GM23248 (cell line): Measurements from ENCODE around the gene ZNF277. TPM values are rescaled to one million over a fixed set of nuclear protein-coding genes. Genes with fewer than 3 reads are reported as not detected.

Source experiments
- DNase-seq: peaks from one replicate; pipeline ENCODE4 v3.0.0-alpha.2; 2015
- H2AFZ ChIP-seq: fragments of 200-600 bp; sonication (generic); 2 replicates; pipeline ENCODE4 v1.6.1; 2016; ENCODE audit warnings: antibody characterized with exemption
- H3F3A ChIP-seq: fragments of 200-600 bp; sonication (generic); 2 replicates; pipeline ENCODE4 v1.6.1; 2016; ENCODE audit warnings: mild to moderate bottlenecking, antibody characterized with exemption, mixed run types; ENCODE audit not compliant: insufficient read depth
- H3K27ac ChIP-seq: fragments of 200-600 bp; sonication (generic); 2 replicates; pipeline ENCODE4 v1.5.1; 2016; ENCODE audit warnings: mild to moderate bottlenecking
- H3K27me3 ChIP-seq: fragments of 200-600 bp; sonication (generic); replicated peaks from 2 replicates; pipeline ENCODE4 v1.6.1; 2016; ENCODE audit warnings: mild to moderate bottlenecking; ENCODE audit not compliant: insufficient read depth
- H3K36me3 ChIP-seq: fragments of 200-600 bp; sonication (generic); 2 replicates; pipeline ENCODE4 v1.6.1; 2016; ENCODE audit warnings: low read depth, mild to moderate bottlenecking
- H3K4me1 ChIP-seq: fragments of 200-600 bp; sonication (generic); 2 replicates; pipeline ENCODE4 v1.6.1; 2016; ENCODE audit warnings: mild to moderate bottlenecking; ENCODE audit not compliant: insufficient read depth
- H3K4me2 ChIP-seq: fragments of 200-600 bp; sonication (generic); one replicate; pipeline ENCODE4 v1.6.1; 2016; ENCODE audit warnings: mild to moderate bottlenecking; ENCODE audit not compliant: unreplicated experiment
- H3K4me3 ChIP-seq: fragments of 200-600 bp; sonication (generic); 2 replicates; pipeline ENCODE4 v1.5.1; 2016; ENCODE audit warnings: mild to moderate bottlenecking
- H3K79me2 ChIP-seq: fragments of 200-600 bp; sonication (generic); 2 replicates; pipeline ENCODE4 v1.6.1; 2016; ENCODE audit warnings: mild to moderate bottlenecking; ENCODE audit not compliant: insufficient read depth
- H3K9ac ChIP-seq: fragments of 200-600 bp; sonication (generic); 2 replicates; pipeline ENCODE4 v1.6.1; 2016; ENCODE audit warnings: mild to moderate bottlenecking
- H3K9me2 ChIP-seq: fragments of 200-600 bp; sonication (generic); 2 replicates; pipeline ENCODE4 v1.6.1; 2016; ENCODE audit warnings: mixed run types, mild to moderate bottlenecking, moderate library complexity; ENCODE audit not compliant: insufficient read depth
- H3K9me3 ChIP-seq: fragments of 200-600 bp; sonication (generic); one replicate; pipeline ENCODE4 v1.6.1; 2017; ENCODE audit warnings: low read depth
- H4K20me1 ChIP-seq: fragments of 200-600 bp; sonication (generic); 2 replicates; pipeline ENCODE4 v1.6.0; 2016; ENCODE audit not compliant: insufficient read depth
- EZH2 ChIP-seq: fragments of 200-600 bp; sonication (generic); IDR thresholded peaks from 2 replicates; pipeline ENCODE4 v1.6.1; 2018; ENCODE audit warnings: antibody characterized with exemption, mild to moderate bottlenecking; ENCODE audit not compliant: insufficient read depth, poor library complexity, severe bottlenecking
- EZH2phosphoT487 ChIP-seq: fragments of 200-600 bp; sonication (generic); IDR thresholded peaks from 2 replicates; pipeline ENCODE4 v1.6.1; 2018; ENCODE audit warnings: antibody characterized with exemption, moderate library complexity, mild to moderate bottlenecking, low read depth; ENCODE audit not compliant: insufficient read depth
- WGBS, 2 experiments: methylation state at CpG; one replicate each; pipeline ENCODE4 v1.1.6; 2015 to 2017; ENCODE audit warnings: low lambda C conversion rate in 2 of 2, low coverage in 1 of 2; ENCODE audit errors: missing lambda C conversion rate in 2 of 2; 5-methylcytosine and 5-hydroxymethylcytosine counted together
- in situ Hi-C: fragments of 300-500 bp; cut with MboI; formaldehyde crosslinking; loops from 2 replicates; pipeline ENCODE4 v1.15.0; 2020
- polyA plus RNA-seq: library from polyadenylated mRNA; unstranded; fragments of >200 nt; fragmentation: Nextera tagmentation; extraction: Ambion mirVana; gene quantifications from 2 replicates; pipeline ENCODE4 v1.2.1, GENCODE V29; 2016
- total RNA-seq: library from RNA; depleted of rRNA; stranded (reverse); fragments of >200 nt; shearing (Covaris generic); gene quantifications from 2 replicates; pipeline ENCODE4 v1.2.3, GENCODE V29; 2014

ZNF277 gene
- total and polyA plus RNA-seq, 2 experiments from 2014 or later: 10.0 to 25.1 TPM

- Histone ChIP-seq H3K9ac (no peak overlapping the region), H2AFZ (no peak overlapping the region), H3K27me3 (no peaks in the 10 kb centered on the region), H3K9me2 (no peaks in the 10 kb centered on the region), H3F3A (no peaks in the 10 kb centered on the region), H4K20me1 (no peaks in the 10 kb centered on the region), H3K27ac (no peak overlapping the region), H3K79me2 (no peaks in the 10 kb centered on the region), H3K4me1 (no peaks in the 10 kb centered on the region), H3K4me3 (no peak overlapping the region), H3K4me2 (no peak overlapping the region), H3K9me3 (no peaks in the 10 kb centered on the region), H3K36me3 (no peaks in the 10 kb centered on the region)
- no peak for DNase-seq
- TF ChIP-seq EZH2phosphoT487: no peak
- no peak for TF ChIP-seq EZH2
- in situ Hi-C loops: no loop called here
- 92 to 100% methylated on average over 1 of the region's 1 CpG for WGBS, 2 experiments
Measured at GRCh38 chr7:112350585-112350984, 144.1 kb downstream of the ZNF277 start.

- Histone ChIP-seq H3K4me1 (0 out of 2 replicates have a peak, but pooled peaks cover 8% of the 10 kb centered on the region), H3K27ac (no peak overlapping the region), H3K36me3 (no peaks in the 10 kb centered on the region), H3K9me2 (no peaks in the 10 kb centered on the region), H3K79me2 (no peaks in the 10 kb centered on the region), H3K9me3 (no peaks in the 10 kb centered on the region), H3F3A (no peaks in the 10 kb centered on the region), H4K20me1 (no peaks in the 10 kb centered on the region), H3K9ac (no peak overlapping the region), H3K27me3 (no peaks in the 10 kb centered on the region), H2AFZ (no peak overlapping the region), H3K4me3 (no peak overlapping the region), H3K4me2 (no peak overlapping the region)
- in situ Hi-C loops: no loop called here
- WGBS, 2 experiments: 64 to 72% methylated on average over 2 of the region's 2 CpGs
- TF ChIP-seq EZH2phosphoT487 (no peak), EZH2 (no peak)
- no peak for DNase-seq
Measured at GRCh38 chr7:112356596-112356995, 150.1 kb downstream of the ZNF277 start.

DNA sequence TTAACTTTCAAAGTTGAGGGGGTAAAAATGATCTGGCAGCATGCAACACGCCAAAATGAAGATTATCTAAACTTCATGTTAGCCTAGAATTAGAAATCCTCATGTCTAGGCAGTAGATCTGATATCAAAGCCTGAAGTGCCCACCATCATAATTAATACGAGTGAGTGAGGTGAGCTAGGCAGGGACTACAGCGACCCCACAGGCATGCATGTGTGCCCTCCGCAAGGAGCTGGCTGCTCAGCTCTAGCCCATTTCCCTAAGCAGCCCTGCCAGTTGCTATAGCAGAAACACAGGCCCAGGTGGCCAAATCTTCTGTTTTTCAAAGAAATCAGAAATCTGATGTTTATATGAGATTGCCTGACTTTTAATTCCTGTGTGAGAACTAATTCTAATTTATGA is 150.6 kb downstream of the ZNF277 start:
- Histone ChIP-seq H3F3A (no peaks in the 10 kb centered on the region), H2AFZ (no peak overlapping the region), H3K36me3 (no peaks in the 10 kb centered on the region), H3K9me2 (no peaks in the 10 kb centered on the region), H3K9me3 (no peaks in the 10 kb centered on the region), H4K20me1 (no peaks in the 10 kb centered on the region), H3K4me3 (no peak overlapping the region), H3K79me2 (no peaks in the 10 kb centered on the region), H3K4me2 (no peak overlapping the region), H3K4me1 (0 out of 2 replicates have a peak, but pooled peaks cover 8% of the 10 kb centered on the region), H3K9ac (no peak overlapping the region), H3K27me3 (no peaks in the 10 kb centered on the region), H3K27ac (no peak overlapping the region)
- no peak for DNase-seq
- WGBS, 2 experiments: 58 to 67% methylated on average over 4 of the region's 4 CpGs
- in situ Hi-C loops: no loop called here
- TF ChIP-seq EZH2phosphoT487 (no peak), EZH2 (no peak)

- no peak overlapping the region for H3K27ac ChIP-seq
- in situ Hi-C loops: no loop called here
- H3K9me2 ChIP-seq: no peaks in the 10 kb centered on the region
- no peak overlapping the region for H3K9ac ChIP-seq
- TF ChIP-seq EZH2 (no peak), EZH2phosphoT487 (no peak)
- H3K9me3 ChIP-seq: no peaks in the 10 kb centered on the region
- H3K79me2 ChIP-seq: no peaks in the 10 kb centered on the region
- H3K4me3 ChIP-seq: no peak overlapping the region
- no peak overlapping the region for H2AFZ ChIP-seq
- no peak for DNase-seq
- no peaks in the 10 kb centered on the region for H3K27me3 ChIP-seq
- no peaks in the 10 kb centered on the region for H3K36me3 ChIP-seq
- H4K20me1 ChIP-seq: no peaks in the 10 kb centered on the region
- 0 out of 2 replicates have a peak, but pooled peaks cover 8% of the 10 kb centered on the region for H3K4me1 ChIP-seq
- no peak overlapping the region for H3K4me2 ChIP-seq
- H3F3A ChIP-seq: no peaks in the 10 kb centered on the region
Measured at GRCh38 chr7:112358513-112358912, 152.0 kb downstream of the ZNF277 start.

GRCh38 chr7:112359086-112359485 is 152.6 kb downstream of the ZNF277 start:
- no peaks in the 10 kb centered on the region for H4K20me1 ChIP-seq
- H3F3A ChIP-seq: no peaks in the 10 kb centered on the region
- no peak for TF ChIP-seq EZH2
- no peak for TF ChIP-seq EZH2phosphoT487
- no peak for DNase-seq
- H3K27me3 ChIP-seq: no peaks in the 10 kb centered on the region
- in situ Hi-C loops: no loop called here
- no peak overlapping the region for H3K27ac ChIP-seq
- H3K4me3 ChIP-seq: no peak overlapping the region
- no peaks in the 10 kb centered on the region for H3K9me2 ChIP-seq
- H3K79me2 ChIP-seq: no peaks in the 10 kb centered on the region
- H3K9ac ChIP-seq: no peak overlapping the region
- H3K9me3 ChIP-seq: no peaks in the 10 kb centered on the region
- H2AFZ ChIP-seq: no peak overlapping the region
- 0 out of 2 replicates have a peak, but pooled peaks cover 8% of the 10 kb centered on the region for H3K4me1 ChIP-seq
- no peaks in the 10 kb centered on the region for H3K36me3 ChIP-seq
- no peak overlapping the region for H3K4me2 ChIP-seq
